Tibial nerve (tissue), 4 donors: ENCODE measurements around the gene VDR. TPM values are rescaled to one million over a fixed set of nuclear protein-coding genes. Genes with fewer than 3 reads are reported as not detected.

Experiments
- DNase-seq, 2 donors: peaks; one replicate each; pipeline ENCODE4 v3.0.0-alpha.2; 2019; ENCODE audit warnings: low spot score in 2 of 2
- H3K27ac ChIP-seq, 4 donors: fragments of 200-600 bp; sonication (generic) in 3 of 4; one replicate each; pipeline ENCODE4 v1.5.1; 2017 to 2019; ENCODE audit warnings: mild to moderate bottlenecking in 1 of 4
- H3K27me3 ChIP-seq, 2 donors: fragments of 200-600 bp; sonication (generic) in 1 of 2; one replicate each; pipeline versions ENCODE4 v1.5.1 to v1.6.0; 2017 to 2019
- H3K36me3 ChIP-seq, 3 donors: fragments of 200-600 bp; sonication (generic); one replicate each; pipeline ENCODE4 v1.5.1; 2018 to 2019
- H3K4me1 ChIP-seq, 4 donors: fragments of 200-600 bp; sonication (generic) in 3 of 4; one replicate each; pipeline ENCODE4 v1.5.1; 2017 to 2019
- H3K4me3 ChIP-seq, 4 donors: fragments of 200-600 bp; sonication (generic) in 3 of 4; one replicate each; pipeline ENCODE4 v1.5.1; 2017 to 2019; ENCODE audit warnings: mild to moderate bottlenecking in 1 of 4, moderate library complexity in 1 of 4
- H3K9me3 ChIP-seq, 4 donors: fragments of 200-600 bp; sonication (generic) in 3 of 4; one replicate each; pipeline ENCODE4 v1.5.1; 2017 to 2019
- CTCF ChIP-seq, 5 experiments: fragments of 200-600 bp in 3 of 5; fragments of 450-650 bp in 2 of 5; sonication (generic) in 3 of 5; IDR thresholded peaks; one replicate each; pipeline ENCODE4 v1.5.1; 2016 to 2019; ENCODE audit warnings: antibody characterized with exemption in 5 of 5, mild to moderate bottlenecking in 3 of 5, moderate library complexity in 2 of 5
- EP300 ChIP-seq, 2 donors: sonication (generic); formaldehyde crosslinking; IDR thresholded peaks; one replicate each; pipeline ENCODE4 v1.6.1; 2017; ENCODE audit warnings: antibody characterized with exemption in 2 of 2, mild to moderate bottlenecking in 1 of 2
- POLR2A ChIP-seq, 2 donors: fragments of 450-650 bp; IDR thresholded peaks; one replicate each; pipeline ENCODE4 v1.6.1; 2017; ENCODE audit warnings: antibody characterized with exemption in 2 of 2, mild to moderate bottlenecking in 2 of 2, moderate library complexity in 2 of 2
- WGBS, 2 donors: methylation state at CpG; one replicate each; pipeline ENCODE4 v1.1.5; 2018; 5-methylcytosine and 5-hydroxymethylcytosine counted together
- total RNA-seq, 4 donors: library from RNA; depleted of rRNA; stranded (reverse); fragments of >200 nt; gene quantifications; one replicate each; pipeline ENCODE4 v1.1.0, GENCODE V29; 2016

Gene VDR
- total RNA-seq, 4 donors from 2014 or later = 0.78 to 6.6 (median 1.1) TPM

GRCh38 chr12:47829584-47829983 lies 75.2 kb downstream of the VDR start:
- TF ChIP-seq CTCF (IDR thresholded peaks at IDR 0.05) = no peak
- TF ChIP-seq POLR2A (IDR thresholded peaks at IDR 0.05) = no peak
- TF ChIP-seq EP300 (IDR thresholded peaks at IDR 0.05) = no peak
- H3K27ac ChIP-seq = peak overlapping the region; percentile 75 to 99 (median 81)
- H3K9me3 ChIP-seq = no peaks in the 10 kb centered on the region
- no peaks in the 10 kb centered on the region for H3K27me3 ChIP-seq
- no peak overlapping the region for H3K4me3 ChIP-seq
- H3K36me3 ChIP-seq = no peaks in the 10 kb centered on the region
- no peak for DNase-seq
- peaks cover 0 to 57% (median 35%) of the 10 kb centered on the region in 4 donors for H3K4me1 ChIP-seq
- WGBS, 2 donors = 59 to 94% methylated on average over 4 of the region's 4 CpGs

GRCh38 chr12:47828976-47829482 lies 75.8 kb downstream of the VDR start:
- H3K27ac ChIP-seq = peak overlapping the region; percentile 75 to 99 (median 81)
- H3K27me3 ChIP-seq = no peaks in the 10 kb centered on the region
- DNase-seq = peak; percentile 77 to 79
- no peak overlapping the region for H3K4me3 ChIP-seq
- H3K9me3 ChIP-seq = no peaks in the 10 kb centered on the region
- 28 to 30% methylated on average over 7 of the region's 7 CpGs for WGBS, 2 donors
- TF ChIP-seq CTCF (IDR thresholded peaks at IDR 0.05) = no peak
- TF ChIP-seq EP300 (IDR thresholded peaks at IDR 0.05) = peak in 1 of 2 donors; percentile 67
- TF ChIP-seq POLR2A (IDR thresholded peaks at IDR 0.05) = peak in 1 of 2 donors; percentile 25
- peaks cover 0 to 63% (median 40%) of the 10 kb centered on the region in 4 donors for H3K4me1 ChIP-seq
- no peaks in the 10 kb centered on the region for H3K36me3 ChIP-seq

- Histone ChIP-seq H3K4me1 (peaks cover 0 to 70% (median 46%) of the 10 kb centered on the region in 4 donors), H3K27me3 (no peaks in the 10 kb centered on the region), H3K9me3 (no peaks in the 10 kb centered on the region), H3K36me3 (no peaks in the 10 kb centered on the region), H3K27ac (peak overlapping the region; percentile 7 to 99 (median 81)), H3K4me3 (no peak overlapping the region)
- no peak for TF ChIP-seq CTCF (IDR thresholded peaks at IDR 0.05)
- TF ChIP-seq POLR2A (IDR thresholded peaks at IDR 0.05) = no peak
- TF ChIP-seq EP300 (IDR thresholded peaks at IDR 0.05) = no peak
- no peak for DNase-seq
- 47 to 51% methylated on average over 12 to 14 of the region's 14 CpGs for WGBS, 2 donors
Measured at GRCh38 chr12:47828008-47828975, 76.5 kb downstream of the VDR start.

GRCh38 chr12:47825173-47825639 lies 79.6 kb downstream of the VDR start:
- peak overlapping the region in 3 of 4 donors; percentile 96 to 99 (median 98) for H3K27ac ChIP-seq
- no peaks in the 10 kb centered on the region for H3K27me3 ChIP-seq
- DNase-seq = no peak
- TF ChIP-seq CTCF (IDR thresholded peaks at IDR 0.05) = no peak
- TF ChIP-seq POLR2A (IDR thresholded peaks at IDR 0.05) = no peak
- TF ChIP-seq EP300 (IDR thresholded peaks at IDR 0.05) = no peak
- no peaks in the 10 kb centered on the region for H3K36me3 ChIP-seq
- peaks cover 5 to 96% (median 72%) of the 10 kb centered on the region in 4 donors for H3K4me1 ChIP-seq
- no peak overlapping the region for H3K4me3 ChIP-seq
- WGBS, 2 donors = 50 to 57% methylated on average over 6 of the region's 6 CpGs
- no peaks in the 10 kb centered on the region for H3K9me3 ChIP-seq

- TF ChIP-seq CTCF (IDR thresholded peaks at IDR 0.05) = no peak
- TF ChIP-seq POLR2A (IDR thresholded peaks at IDR 0.05) = no peak
- no peak for TF ChIP-seq EP300 (IDR thresholded peaks at IDR 0.05)
- H3K36me3 ChIP-seq = no peaks in the 10 kb centered on the region
- H3K4me1 ChIP-seq = peaks cover 5 to 90% (median 72%) of the 10 kb centered on the region in 4 donors
- H3K9me3 ChIP-seq = no peaks in the 10 kb centered on the region
- H3K4me3 ChIP-seq = no peak overlapping the region
- WGBS, 2 donors = 69% methylated on average over 3 of the region's 3 CpGs
- peak overlapping the region; percentile 66 to 99 (median 97) for H3K27ac ChIP-seq
- no peaks in the 10 kb centered on the region for H3K27me3 ChIP-seq
- DNase-seq = no peak
Measured at GRCh38 chr12:47824635-47825034, 80.2 kb downstream of the VDR start.
